ENCODE data around the gene CYSRT1.

- TF ChIP-seq POLR2A (IDR thresholded peaks at IDR 0.05) (no peak), CTCF (IDR thresholded peaks at IDR 0.05) (no peak)
Observed at GRCh38 chr9:137271696-137272076, 46.7 kb downstream of the CYSRT1 start.
